GM19397 (cell line): ENCODE measurements around the gene ITSN1.
"Not testable (repeated sequence)": the region's sequence is repeated elsewhere in the genome, so short reads cannot be mapped to it uniquely, and the experiment has no call there.

Experiments
- ATAC-seq: cut with Tn5 transposase; IDR thresholded peaks from one replicate; pipeline ENCODE4 v1.9.1; 2021; ENCODE audit warnings: mild to moderate bottlenecking, moderate library complexity; ENCODE audit not compliant: unreplicated experiment

The ITSN1 gene

DNA sequence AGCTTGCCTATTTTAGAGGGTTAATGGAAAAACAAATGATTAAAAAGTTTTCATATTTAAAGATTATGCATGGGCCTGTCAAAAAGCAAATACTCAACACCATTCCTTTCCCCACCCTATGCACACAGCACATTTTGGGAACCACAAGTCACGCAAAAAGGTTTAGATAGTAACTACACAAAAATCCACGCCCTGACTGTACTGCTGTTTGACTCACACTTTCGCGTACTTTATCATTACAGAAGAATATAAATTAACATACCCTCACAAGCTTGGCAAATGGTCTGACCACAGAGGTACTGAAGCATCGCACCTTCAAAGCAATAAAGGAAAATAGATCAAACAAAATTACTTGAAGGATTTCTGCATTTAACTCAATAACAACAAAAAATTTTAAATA is 271.9 kb downstream of the ITSN1 start:
- ATAC-seq, result no peak

DNA sequence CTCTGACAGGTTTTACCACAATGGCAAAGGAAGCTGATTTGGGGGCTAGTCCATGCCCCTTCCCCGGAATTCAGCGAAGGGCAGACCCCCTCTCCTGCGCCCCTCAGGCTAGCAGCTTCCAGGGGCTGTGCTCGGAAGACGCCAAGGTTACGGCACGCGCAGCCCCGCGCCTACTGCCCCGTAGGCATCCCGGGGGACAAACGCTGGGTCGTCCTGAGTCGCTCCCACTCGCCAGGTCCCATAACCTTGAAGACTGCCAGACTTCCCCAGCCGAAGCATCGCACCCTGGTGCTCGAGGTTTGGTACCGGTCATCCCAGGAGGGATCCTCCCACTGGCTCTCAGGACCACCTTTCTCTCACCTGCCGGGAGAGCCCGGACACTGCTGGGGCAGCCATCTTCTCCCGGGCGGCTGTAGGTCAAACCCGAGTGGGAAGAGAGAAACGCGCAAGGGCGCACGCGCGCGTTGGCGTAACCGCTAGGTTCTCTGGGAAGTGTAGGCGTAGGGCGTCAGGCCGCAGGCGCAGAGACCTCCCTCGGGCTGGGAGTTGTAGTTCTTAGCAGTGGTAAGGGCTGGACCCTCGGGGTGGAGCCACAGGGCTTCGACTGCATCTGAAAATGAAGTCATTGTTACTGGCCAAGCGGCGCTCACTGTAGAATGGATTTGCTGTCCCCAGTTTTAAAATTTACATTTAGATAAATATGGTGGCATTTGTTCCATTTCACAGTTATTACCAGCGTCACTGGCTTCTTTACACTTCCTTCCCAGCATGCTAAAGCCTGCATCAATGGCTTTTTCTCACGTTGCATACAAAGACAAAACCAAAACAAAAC is 273.3 kb downstream of the ITSN1 start, which contains the start of gene ATP5PO:
Gene ATP5PO, minus strand, starts transcription at position 437 of the 832 bp plus-strand sequence. Its CDS starts 41 bp downstream, at position 396.
- ATAC-seq, result peak; percentile 99

DNA sequence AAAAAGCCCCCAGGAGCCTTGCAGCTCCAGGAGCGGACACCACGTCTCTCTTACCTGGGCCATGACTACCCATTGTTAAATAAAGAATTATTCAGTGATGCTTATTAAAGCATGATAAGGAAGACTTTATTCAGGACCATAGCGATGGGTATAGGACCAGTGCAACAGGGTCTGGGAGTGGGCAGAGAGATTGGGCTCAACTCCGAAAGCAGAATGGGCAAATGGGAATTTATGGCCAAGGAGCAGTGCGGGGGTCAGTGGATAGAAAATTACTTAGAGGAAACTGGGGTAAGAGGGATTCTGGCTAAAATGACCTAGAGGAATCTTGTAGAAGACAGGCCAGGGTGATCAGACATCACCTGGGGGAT is 273.9 kb downstream of the ITSN1 start:
- ATAC-seq, result no peak

DNA sequence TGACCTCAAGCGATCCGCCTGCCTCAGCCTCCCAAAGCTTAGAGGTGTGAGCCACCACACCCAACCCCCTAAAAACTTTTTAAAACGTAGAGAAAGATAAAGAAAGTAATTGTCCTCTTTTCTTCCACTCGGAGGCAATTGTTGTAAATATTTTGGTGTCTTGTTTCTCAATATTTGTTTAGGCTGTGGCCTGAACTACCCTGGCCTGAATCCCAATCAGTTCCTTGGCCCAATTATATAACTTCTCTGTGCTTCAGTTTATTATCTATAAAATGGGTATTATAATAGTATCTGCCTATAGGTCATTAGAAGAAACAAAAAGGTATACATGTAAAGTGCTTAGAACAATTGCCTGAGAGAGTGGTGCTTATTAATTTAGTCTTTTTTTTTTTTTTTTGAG is 275.1 kb downstream of the ITSN1 start:
- ATAC-seq, result no peak

DNA sequence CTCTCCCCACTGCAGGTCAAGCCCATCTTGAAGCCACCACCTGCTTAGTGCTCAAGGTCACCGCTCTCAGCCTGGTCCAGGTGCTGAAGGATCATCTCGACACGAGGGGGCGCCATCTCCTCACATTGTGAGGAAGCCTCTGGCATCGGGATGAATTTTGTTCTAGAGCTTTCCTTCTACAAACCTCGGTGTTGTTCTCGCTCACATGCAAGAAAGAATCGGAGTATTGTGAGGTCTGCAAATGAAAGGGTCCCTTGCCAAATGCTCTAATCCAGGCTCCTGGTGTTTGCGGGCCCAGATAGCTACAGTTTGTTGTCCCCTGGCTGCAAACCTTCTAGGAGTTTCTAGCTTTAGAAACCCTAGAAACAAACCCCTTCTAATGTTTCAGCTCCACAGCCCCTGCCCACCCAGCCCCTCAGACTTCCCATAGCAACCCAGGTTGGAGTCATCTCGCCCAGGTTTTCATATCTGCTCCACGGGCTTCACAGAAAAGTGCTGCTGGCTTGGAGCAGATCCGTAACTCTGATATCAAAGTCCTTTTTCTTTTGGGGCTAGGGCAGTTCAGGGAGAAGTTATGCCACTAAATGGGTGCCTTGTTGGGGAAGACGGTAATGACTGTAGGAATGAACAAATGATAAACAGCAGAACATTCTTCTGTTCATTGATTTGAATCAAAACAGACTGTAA is 281.9 kb downstream of the ITSN1 start:
- peak; percentile 88 for ATAC-seq

DNA sequence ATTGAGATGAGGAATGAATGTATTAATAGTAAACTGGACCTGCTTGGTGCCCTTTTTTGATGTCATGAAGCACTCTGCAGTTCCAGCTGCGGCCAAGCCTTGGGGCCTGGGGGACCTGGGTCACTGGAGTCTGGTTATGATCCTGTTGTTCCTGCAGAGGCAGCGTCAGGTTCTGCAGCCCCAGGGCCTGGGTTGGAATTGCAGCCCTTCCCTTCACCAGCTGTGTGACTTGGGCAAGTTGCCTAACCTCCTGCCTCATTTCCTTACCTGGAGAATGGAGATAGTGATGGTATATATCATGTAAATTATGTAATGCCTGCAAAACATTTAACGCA is 282.4 kb downstream of the ITSN1 start:
- no peak for ATAC-seq

DNA sequence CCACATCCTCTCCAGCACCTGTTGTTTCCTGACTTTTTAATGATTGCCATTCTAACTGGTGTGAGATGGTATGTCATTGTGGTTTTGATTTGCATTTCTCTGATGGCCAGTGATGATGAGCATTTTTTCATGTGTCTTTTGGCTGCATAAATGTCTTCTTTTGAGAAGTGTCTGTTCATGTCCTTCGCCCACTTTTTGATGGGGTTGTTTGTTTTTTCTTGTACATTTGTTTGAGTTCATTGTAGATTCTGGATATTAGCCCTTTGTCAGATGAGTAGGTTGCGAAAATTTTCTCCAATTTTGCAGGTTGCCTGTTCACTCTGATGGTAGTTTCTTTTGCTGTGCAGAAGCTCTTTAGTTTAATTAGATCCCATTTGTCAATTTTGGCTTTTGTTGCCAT is 283.9 kb downstream of the ITSN1 start:
- ATAC-seq, result not testable (repeated sequence)

DNA sequence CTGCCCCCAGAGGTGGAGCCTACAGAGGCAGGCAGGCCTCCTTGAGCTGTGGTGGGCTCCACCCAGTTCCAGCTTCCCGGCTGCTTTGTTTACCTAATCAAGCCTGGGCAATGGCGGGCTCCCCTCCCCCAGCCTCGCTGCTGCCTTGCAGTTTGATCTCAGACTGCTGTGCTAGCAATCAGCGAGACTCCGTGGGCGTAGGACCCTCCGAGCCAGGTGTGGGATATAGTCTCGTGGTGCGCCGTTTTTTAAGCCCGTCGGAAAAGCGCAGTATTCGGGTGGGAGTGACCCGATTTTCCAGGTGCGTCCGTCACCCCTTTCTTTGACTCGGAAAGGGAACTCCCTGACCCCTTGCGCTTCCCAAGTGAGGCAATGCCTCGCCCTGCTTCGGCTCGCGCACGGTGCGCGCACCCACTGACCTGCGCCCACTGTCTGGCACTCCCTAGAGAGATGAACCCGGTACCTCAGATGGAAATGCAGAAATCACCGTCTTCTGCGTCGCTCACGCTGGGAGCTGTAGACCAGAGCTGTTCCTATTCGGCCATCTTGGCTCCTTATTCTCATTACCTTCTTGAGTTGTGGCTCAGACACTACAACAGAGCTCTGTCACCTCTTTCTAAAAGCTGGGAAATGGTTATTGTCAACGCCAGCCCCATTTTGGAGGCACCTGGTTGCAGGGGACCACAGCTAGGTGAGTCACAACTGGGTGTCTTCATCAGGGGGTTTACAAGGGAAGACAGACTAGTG is 288.9 kb downstream of the ITSN1 start:
- ATAC-seq, result not testable (repeated sequence)

DNA sequence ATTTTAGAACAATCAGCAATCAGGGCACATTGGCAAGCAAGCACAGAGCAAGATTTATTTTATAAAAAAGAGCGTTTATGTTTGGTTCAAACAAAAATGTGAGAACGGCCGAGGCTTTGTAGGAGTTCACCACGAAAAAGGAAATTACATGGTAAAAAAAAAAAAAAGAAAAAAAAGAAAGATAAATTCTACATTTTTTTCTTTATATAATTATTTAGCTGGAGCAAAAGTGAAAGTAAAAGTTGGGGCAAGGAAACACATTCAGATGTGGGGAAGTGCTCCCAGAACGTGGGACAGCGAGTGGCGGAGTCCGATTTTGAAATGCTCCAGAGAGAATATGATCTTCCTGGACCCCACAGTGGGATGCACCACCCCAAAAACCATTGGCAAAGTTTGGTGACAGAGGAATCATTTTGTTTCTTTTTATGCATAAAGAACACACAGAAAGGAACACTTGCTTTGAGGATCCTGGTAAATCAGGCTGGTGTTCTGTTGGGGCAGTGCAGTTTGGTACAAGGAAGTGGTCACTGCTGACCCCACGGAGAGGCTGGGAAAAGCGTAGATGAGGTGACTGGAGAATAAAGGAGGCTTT is 289.6 kb downstream of the ITSN1 start:
- no peak for ATAC-seq

DNA sequence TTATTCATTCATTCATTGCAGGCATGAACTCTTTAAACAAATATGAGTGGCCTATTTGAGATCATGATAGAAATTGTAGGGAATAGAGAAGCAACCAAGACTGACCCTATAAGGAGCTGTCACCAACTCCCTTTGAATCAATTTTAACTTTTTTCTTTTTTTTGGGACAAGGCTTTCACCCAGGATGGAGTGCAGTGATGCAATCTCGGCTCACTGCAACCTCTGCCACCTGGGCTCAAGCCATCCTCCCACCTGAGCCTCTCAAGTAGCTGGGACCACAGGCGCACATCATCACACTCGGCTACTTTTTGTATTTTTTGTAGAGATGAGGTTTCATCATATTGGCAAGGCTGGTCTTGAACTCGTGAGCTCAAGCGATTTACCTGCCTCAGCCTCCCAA is 290.4 kb downstream of the ITSN1 start:
- ATAC-seq, result no peak

DNA sequence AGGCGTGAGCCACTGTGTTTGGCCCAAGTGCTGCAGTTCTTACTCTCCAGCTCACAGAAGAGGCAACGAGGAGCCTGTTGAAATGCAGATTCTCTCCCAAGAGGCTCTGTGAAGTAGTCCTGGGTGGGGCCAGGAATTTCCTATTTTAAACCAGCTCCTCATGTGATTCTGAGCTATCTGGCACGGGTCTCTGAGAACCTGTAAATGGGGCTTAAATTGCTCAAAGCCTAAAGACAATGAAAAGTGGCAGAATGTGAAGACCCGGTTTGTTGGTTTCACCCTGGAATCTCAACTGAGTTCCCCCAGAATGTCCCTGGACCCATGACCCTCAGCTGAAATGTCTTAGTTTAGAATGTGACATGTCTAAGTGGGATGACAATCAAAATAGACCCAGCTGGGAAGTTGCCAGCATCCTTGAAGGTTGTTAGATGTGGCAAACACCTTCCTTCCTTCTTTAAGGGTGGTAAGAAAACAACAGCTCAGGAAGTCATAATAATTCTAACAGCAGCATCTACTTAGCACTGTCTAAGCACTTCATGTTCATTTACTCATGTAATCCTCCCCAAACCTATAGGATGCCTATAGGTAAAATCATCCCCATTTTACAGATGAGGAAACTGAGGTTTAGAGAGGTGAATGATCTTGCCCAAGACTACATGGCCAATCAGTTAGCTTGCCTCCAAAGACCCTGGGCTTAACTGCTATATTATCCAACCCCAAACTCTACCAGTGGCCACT is 294.2 kb downstream of the ITSN1 start:
- no peak for ATAC-seq

DNA sequence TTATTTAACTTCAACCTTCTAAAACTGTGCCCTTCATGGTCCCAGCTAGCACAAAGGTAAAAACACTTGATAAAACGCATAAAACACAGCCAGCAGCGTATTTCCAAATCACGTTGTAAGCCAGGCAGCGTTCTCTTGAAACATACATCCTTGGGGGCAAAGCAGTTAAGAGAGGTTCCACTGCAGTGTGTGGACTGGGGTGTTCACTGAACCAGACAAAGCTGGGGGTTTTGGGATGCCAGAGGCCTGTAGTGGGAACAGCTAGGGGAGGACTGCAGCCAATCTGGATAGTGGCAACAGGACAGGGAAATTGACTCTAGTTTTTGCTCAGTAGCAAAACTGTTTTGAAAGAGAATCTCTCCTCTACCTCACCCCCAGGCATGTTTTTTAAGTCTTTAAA is 294.8 kb downstream of the ITSN1 start:
- ATAC-seq, result no peak

DNA sequence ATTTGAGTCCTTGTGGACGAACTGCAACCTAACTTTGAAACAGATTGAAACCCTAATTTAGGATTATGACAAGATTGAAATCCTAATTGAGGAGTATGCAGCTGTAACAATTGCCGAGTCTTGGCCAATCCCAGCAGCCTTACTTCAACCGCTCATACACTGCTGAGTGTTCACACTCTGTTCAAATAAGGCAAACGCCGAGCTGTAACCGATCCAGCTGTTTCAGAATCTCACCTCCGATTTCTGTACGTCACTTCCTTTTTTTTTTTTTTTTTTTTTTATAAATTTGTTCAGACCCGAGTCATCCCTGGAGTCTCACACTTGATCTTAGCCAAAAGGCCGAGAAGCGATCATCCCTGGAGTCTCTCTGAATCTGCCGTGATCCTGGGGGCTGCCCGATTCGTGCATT is 295.6 kb downstream of the ITSN1 start:
- no peak for ATAC-seq

DNA sequence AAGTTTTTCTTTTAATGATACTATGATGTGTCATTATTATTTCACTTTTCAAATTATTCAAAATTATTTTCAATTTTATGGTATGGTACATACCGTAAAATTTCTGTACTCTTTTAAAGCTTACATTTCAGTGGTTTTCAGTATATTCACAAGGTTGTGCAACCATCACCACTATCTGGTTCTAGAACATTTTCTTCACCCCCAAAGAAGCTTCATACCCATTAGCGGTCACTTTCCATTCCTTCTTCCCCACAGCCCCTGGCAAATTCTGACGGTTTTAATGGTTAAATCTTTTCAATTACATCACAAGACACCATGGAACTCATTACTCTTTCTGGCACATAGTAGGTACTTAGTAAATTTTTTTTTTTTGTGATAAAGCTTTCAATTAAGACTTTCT is 296.1 kb downstream of the ITSN1 start:
- no peak for ATAC-seq

DNA sequence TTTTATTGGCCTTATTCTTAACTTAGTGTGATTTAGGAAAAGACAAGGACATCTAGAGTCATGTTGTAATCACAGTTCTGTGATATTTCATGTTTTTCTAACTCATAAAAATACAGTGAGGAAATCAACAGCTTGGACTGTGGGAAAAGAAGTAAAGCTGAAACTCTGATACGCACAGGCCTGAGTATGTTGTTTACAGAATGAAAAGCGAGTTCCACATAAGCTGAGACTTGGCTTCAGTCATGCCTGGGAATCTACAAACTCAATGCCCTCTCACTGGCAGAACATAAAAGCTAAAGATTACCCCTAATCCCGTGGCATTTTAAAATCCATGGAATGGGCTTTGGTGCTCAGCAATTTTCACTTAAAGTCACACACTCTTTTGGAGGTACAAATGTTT is 296.9 kb downstream of the ITSN1 start:
- no peak for ATAC-seq

DNA sequence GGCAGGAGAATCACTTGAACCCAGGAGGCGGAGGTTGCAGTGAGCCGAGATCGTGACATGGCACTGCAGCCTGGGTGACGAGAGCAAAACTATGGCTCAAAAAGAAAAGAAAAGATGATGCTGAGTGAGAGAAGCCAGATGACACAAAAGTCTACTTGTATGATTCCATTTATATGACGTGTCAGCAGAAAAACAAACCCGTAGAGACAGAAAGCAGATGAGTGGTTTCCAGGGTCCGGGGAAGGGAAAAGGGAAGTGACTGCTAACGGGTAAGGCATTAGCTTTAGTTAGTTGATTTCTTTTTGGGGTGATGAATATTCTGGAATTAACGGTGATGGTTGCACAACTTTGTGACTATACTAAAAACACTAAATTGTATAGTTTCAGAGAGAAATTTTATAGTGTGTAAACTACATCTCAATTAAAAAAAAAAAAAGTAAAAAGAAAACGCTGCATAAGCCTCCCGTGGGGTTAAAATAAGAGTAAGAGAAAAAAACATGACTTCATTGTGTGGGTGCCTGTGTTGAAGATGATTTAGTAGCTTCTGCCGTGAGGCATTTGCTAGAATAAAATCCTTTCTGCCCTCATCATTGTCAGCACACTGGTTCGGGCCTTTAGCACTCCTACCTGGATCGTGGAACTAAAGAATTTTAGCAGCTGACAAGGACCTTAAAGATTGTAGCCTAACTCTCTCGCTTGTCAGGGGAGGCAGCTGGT is 298.0 kb downstream of the ITSN1 start:
- no peak for ATAC-seq

DNA sequence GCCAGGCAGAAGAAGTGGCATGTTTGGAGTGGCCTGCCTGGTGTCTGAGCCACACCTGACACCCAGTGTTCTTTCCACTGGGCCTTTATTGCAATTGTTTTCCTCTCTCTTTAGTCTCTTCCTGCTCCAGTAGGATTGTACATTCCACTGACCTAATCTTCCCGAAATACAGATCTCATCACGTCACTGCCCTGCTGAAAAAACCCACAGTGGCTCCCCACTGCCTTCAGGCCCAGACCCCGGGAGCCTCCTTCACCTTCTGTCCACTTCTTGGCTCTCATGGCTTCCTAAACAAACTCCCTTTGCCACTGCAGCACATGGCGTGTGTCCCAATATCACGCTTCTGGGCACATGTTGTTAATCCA is 298.6 kb downstream of the ITSN1 start:
- ATAC-seq, result no peak

DNA sequence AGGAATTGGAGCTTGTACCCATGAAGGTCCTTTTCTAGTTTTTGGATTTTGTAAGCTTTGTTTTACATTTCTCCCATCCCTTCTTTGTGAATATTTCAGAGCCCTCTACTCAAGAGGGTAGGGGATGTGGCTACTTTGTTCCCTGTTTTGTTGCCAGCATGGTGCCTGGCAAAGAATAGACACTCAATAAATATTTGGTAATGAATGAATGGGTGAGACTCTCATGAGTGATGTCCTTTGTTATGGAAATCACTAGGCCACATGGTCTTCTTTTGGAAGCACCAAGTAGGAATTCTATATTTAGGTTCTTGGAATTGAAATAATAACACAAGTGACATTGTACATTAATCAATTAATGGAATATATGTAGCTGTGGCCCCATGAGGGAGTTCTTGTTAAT is 300.1 kb downstream of the ITSN1 start:
- ATAC-seq, result no peak

DNA sequence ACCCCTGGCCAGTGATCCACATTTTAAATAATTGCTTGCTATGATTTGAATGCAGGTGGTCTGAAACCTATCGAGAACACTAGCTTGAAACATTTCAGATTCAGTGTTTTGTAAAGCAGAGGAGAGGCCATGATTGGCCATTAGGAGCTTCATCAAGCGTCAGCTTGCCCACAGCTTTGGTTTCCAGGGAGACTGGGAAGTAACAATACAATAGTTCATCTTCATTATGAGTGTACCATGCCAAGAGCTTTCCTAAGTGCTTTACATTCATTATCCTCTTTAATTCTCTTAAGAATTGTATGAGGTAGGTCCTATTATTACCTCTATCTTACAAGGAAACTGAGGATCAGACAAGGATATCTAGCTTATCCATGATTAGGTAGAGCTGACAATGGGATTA is 301.0 kb downstream of the ITSN1 start:
- ATAC-seq, result no peak

DNA sequence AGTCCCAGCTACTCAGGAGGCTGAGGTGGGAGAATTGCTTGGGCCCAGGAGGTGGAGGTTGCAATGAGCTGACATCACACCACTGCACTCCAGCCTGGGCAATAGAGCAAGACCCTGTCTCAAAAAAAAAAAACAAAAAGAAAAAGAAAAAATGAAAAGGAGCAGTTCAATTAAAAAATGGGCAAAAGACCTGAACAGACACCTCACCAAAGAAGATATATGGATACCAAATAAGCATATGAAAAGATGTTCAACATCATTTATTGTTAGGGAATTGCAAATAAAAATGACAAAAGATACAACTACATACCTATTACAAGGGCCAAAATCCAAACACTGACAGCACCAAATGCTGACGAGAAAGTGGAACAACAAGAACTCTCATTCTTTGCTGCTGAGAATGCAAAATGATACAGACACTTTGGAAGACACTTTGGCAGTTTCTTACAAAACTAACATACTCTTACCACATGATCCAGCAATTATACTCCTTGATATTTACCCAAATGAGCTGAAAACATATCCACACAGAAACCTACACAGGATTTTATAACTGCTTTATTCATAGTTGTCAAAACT is 302.0 kb downstream of the ITSN1 start:
- no peak for ATAC-seq
